Nephron progenitor cell (in vitro differentiated cells): ENCODE results near the gene USP9X.

ENCODE experiments used
- DNase-seq: peaks from one replicate; pipeline ENCODE4 v3.0.0; 2021
- H3K27ac Mint-ChIP-seq: 2 replicates; pipeline ENCODE4 v1.8.0; 2021; ENCODE audit warnings: mild to moderate bottlenecking, moderate library complexity, mixed read lengths
- H3K27me3 Mint-ChIP-seq: 2 replicates; pipeline ENCODE4 v1.8.0; 2021; ENCODE audit warnings: mild to moderate bottlenecking, low read depth, mixed read lengths; ENCODE audit not compliant: poor library complexity
- H3K36me3 Mint-ChIP-seq: 2 replicates; pipeline ENCODE4 v1.8.0; 2021; ENCODE audit warnings: low read depth, mixed read lengths
- H3K4me1 Mint-ChIP-seq: 2 replicates; pipeline ENCODE4 v1.8.0; 2021; ENCODE audit warnings: mixed read lengths
- H3K4me3 Mint-ChIP-seq: 2 replicates; pipeline ENCODE4 v1.8.0; 2021; ENCODE audit warnings: mild to moderate bottlenecking, moderate library complexity, mixed read lengths
- H3K9me3 Mint-ChIP-seq: 2 replicates; pipeline ENCODE4 v1.8.0; 2021; ENCODE audit warnings: mild to moderate bottlenecking, moderate library complexity, mixed read lengths
- TF ChIP-seq, protein P1 (sequence below): fragments of 200-600 bp; sonication (generic); IDR thresholded peaks from 2 replicates; pipeline ENCODE4 v1.5.0; 2021; ENCODE audit warnings: antibody characterized with exemption

Gene USP9X

DNA sequence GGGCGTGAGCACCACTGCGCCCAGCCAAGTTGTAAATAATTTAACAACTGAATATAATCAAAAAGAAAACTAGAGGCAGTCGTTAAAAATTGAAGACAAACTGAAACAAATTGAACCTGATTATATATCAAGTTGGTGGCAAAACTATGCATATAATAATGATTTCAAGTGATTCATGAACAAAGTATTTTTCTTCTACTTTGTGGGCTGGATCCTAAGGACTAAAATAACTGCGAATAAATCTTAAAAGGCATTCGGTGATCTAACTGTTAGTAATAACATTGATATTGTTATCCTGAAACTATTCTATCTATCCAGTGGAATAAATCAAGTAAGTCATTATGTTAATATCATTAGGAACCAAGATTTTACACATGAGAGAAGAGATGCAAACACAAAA is 21.2 kb upstream of the USP9X start:
- TF ChIP-seq, protein P1, sequence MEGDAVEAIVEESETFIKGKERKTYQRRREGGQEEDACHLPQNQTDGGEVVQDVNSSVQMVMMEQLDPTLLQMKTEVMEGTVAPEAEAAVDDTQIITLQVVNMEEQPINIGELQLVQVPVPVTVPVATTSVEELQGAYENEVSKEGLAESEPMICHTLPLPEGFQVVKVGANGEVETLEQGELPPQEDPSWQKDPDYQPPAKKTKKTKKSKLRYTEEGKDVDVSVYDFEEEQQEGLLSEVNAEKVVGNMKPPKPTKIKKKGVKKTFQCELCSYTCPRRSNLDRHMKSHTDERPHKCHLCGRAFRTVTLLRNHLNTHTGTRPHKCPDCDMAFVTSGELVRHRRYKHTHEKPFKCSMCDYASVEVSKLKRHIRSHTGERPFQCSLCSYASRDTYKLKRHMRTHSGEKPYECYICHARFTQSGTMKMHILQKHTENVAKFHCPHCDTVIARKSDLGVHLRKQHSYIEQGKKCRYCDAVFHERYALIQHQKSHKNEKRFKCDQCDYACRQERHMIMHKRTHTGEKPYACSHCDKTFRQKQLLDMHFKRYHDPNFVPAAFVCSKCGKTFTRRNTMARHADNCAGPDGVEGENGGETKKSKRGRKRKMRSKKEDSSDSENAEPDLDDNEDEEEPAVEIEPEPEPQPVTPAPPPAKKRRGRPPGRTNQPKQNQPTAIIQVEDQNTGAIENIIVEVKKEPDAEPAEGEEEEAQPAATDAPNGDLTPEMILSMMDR: no peak
- no peak for DNase-seq
- Mint-ChIP-seq H3K9me3 (peaks cover 20% of the 10 kb centered on the region), H3K36me3 (no peaks in the 10 kb centered on the region), H3K4me1 (peaks cover 9% of the 10 kb centered on the region), H3K27ac (no peak overlapping the region), H3K27me3 (no peaks in the 10 kb centered on the region), H3K4me3 (no peak overlapping the region)

DNA sequence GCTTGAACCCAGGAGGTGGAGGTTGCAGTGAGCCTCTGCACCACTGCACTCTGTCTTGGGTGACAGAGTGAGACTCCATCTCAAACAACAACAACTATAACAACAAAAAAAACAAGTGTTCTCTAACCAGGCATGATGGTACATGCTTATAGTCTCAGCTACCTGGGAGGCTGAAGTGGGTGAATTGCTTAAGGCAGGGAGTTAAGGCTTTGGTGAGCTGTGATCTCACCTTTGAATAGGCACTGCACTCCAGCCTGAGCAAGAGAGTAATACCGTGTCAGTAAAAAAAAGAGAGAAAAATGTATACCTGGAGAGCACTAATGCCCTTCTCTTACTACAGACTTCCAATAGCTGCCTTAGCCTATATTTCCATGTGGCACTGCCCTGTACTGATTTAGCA is 18.9 kb upstream of the USP9X start:
- H3K27ac Mint-ChIP-seq: no peak overlapping the region
- H3K4me3 Mint-ChIP-seq: no peak overlapping the region
- no peaks in the 10 kb centered on the region for H3K36me3 Mint-ChIP-seq
- peaks cover 9% of the 10 kb centered on the region for H3K4me1 Mint-ChIP-seq
- peaks cover 31% of the 10 kb centered on the region for H3K9me3 Mint-ChIP-seq
- DNase-seq: no peak
- TF ChIP-seq, protein P1: no peak
- peaks cover 6% of the 10 kb centered on the region for H3K27me3 Mint-ChIP-seq

GRCh38 chrX:41066969-41067368 is 18.3 kb upstream of the USP9X start:
- Mint-ChIP-seq H3K4me1 (peaks cover 9% of the 10 kb centered on the region), H3K9me3 (peaks cover 31% of the 10 kb centered on the region), H3K4me3 (no peak overlapping the region), H3K27ac (no peak overlapping the region), H3K36me3 (no peaks in the 10 kb centered on the region), H3K27me3 (peaks cover 6% of the 10 kb centered on the region)
- TF ChIP-seq, protein P1: no peak
- DNase-seq: no peak

- TF ChIP-seq, protein P1: no peak
- H3K27ac Mint-ChIP-seq: no peak overlapping the region
- peaks cover 33% of the 10 kb centered on the region for H3K9me3 Mint-ChIP-seq
- no peak for DNase-seq
- H3K36me3 Mint-ChIP-seq: no peaks in the 10 kb centered on the region
- H3K4me1 Mint-ChIP-seq: peaks cover 9% of the 10 kb centered on the region
- H3K27me3 Mint-ChIP-seq: peaks cover 6% of the 10 kb centered on the region
- H3K4me3 Mint-ChIP-seq: no peak overlapping the region
Observed at GRCh38 chrX:41067721-41068120, 17.5 kb upstream of the USP9X start.

- H3K9me3 Mint-ChIP-seq: peaks cover 17% of the 10 kb centered on the region
- no peaks in the 10 kb centered on the region for H3K4me1 Mint-ChIP-seq
- TF ChIP-seq, protein P1: no peak
- DNase-seq: no peak
- no peak overlapping the region for H3K27ac Mint-ChIP-seq
- no peaks in the 10 kb centered on the region for H3K27me3 Mint-ChIP-seq
- H3K4me3 Mint-ChIP-seq: no peak overlapping the region
- H3K36me3 Mint-ChIP-seq: no peaks in the 10 kb centered on the region
Observed at GRCh38 chrX:41076742-41077141, 8.5 kb upstream of the USP9X start.

DNA sequence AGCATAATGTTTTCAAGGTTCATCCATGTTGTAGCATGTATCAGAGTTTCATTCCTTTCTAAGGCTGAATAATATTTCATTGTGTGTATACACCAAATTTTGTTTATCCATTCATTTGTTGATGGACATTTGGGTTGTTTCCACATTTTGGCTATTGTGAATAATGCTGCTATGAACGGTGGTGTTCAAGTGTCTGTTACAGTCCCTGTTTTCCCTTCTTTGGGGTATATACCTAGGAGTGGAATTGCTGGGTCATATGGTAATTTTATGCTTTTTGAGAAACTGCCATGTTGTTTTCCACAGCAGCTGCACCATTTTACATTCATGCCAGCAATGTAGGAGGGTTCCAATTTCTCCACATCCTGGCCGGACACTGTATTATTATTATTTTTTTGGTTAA is 3.4 kb upstream of the USP9X start:
- DNase-seq: no peak
- H3K4me1 Mint-ChIP-seq: peaks cover 11% of the 10 kb centered on the region
- H3K4me3 Mint-ChIP-seq: no peak overlapping the region
- H3K27me3 Mint-ChIP-seq: no peaks in the 10 kb centered on the region
- no peaks in the 10 kb centered on the region for H3K36me3 Mint-ChIP-seq
- peaks cover 18% of the 10 kb centered on the region for H3K9me3 Mint-ChIP-seq
- TF ChIP-seq, protein P1: no peak
- H3K27ac Mint-ChIP-seq: no peak overlapping the region
